Neural crest cell (in vitro differentiated cells): ENCODE measurements around the gene QSOX2. TPM values are rescaled to one million over a fixed set of nuclear protein-coding genes. Genes with fewer than 3 reads are reported as not detected.

Experiments
- DNase-seq: peaks from one replicate; pipeline ENCODE4 v3.0.0; 2021; ENCODE audit warnings: low read depth, mixed read lengths, low spot score
- H3K27ac Mint-ChIP-seq: one replicate; pipeline ENCODE4 v1.8.0; 2021; ENCODE audit warnings: mild to moderate bottlenecking, mixed read lengths; ENCODE audit not compliant: unreplicated experiment
- H3K27me3 Mint-ChIP-seq: 2 replicates; pipeline ENCODE4 v1.8.0; 2021; ENCODE audit warnings: low read depth, mild to moderate bottlenecking, mixed read lengths
- H3K36me3 Mint-ChIP-seq: 2 replicates; pipeline ENCODE4 v1.8.0; 2021; ENCODE audit warnings: low read depth, mild to moderate bottlenecking, mixed read lengths
- H3K4me1 Mint-ChIP-seq: 2 replicates; pipeline ENCODE4 v1.8.0; 2021; ENCODE audit warnings: mixed read lengths
- H3K4me3 Mint-ChIP-seq: one replicate; pipeline ENCODE4 v1.8.0; 2021; ENCODE audit warnings: mild to moderate bottlenecking, mixed read lengths
- H3K9me3 Mint-ChIP-seq: 2 replicates; pipeline ENCODE4 v1.8.0; 2021; ENCODE audit warnings: mixed read lengths
- CTCF ChIP-seq: fragments of 200-600 bp; sonication (generic); conservative IDR thresholded peaks from 2 replicates; pipeline ENCODE4 v1.5.0; 2021; ENCODE audit warnings: antibody characterized with exemption, mild to moderate bottlenecking
- total RNA-seq: library from RNA; stranded (reverse); gene quantifications from 2 replicates; pipeline ENCODE4 v1.2.1, GENCODE V29; 2021

Gene QSOX2
- total RNA-seq, 1 donor from 2014 or later = 28.7 TPM

GRCh38 chr9:136228107-136228875 lies 17.3 kb downstream of the QSOX2 start:
- Mint-ChIP-seq H3K9me3 (no peaks in the 10 kb centered on the region), H3K4me3 (no peak overlapping the region), H3K27me3 (no peaks in the 10 kb centered on the region), H3K4me1 (peaks cover 2% of the 10 kb centered on the region), H3K36me3 (peaks cover 4% of the 10 kb centered on the region), H3K27ac (no peak overlapping the region)
- no peak for TF ChIP-seq CTCF
- no peak for DNase-seq

- DNase-seq = no peak
- Mint-ChIP-seq H3K36me3 (peaks cover 5% of the 10 kb centered on the region), H3K4me1 (no peaks in the 10 kb centered on the region), H3K27ac (no peak overlapping the region), H3K9me3 (no peaks in the 10 kb centered on the region), H3K27me3 (no peaks in the 10 kb centered on the region), H3K4me3 (no peak overlapping the region)
- no peak for TF ChIP-seq CTCF
Measured at GRCh38 chr9:136226680-136227407, 18.8 kb downstream of the QSOX2 start.

- Mint-ChIP-seq H3K4me1 (no peaks in the 10 kb centered on the region), H3K9me3 (no peaks in the 10 kb centered on the region), H3K36me3 (peaks cover 8% of the 10 kb centered on the region), H3K27me3 (no peaks in the 10 kb centered on the region), H3K4me3 (no peak overlapping the region), H3K27ac (no peak overlapping the region)
- TF ChIP-seq CTCF = peak; percentile 90
- peak; percentile 66 for DNase-seq
Measured at GRCh38 chr9:136225748-136226679, 19.6 kb downstream of the QSOX2 start.

- H3K4me3 Mint-ChIP-seq = no peak overlapping the region
- H3K27me3 Mint-ChIP-seq = no peaks in the 10 kb centered on the region
Measured at GRCh38 chr9:136225366-136225747, 20.3 kb downstream of the QSOX2 start.

More at GRCh38 chr9:136225366-136225747, 20.3 kb downstream of the QSOX2 start:
- Mint-ChIP-seq H3K27ac (no peak overlapping the region), H3K4me1 (no peaks in the 10 kb centered on the region), H3K9me3 (no peaks in the 10 kb centered on the region), H3K36me3 (peaks cover 8% of the 10 kb centered on the region)
- no peak for DNase-seq
- TF ChIP-seq CTCF = no peak
